GM21528 (cell line): ENCODE results near the gene MON2.
"Not testable (repeated sequence)": the region's sequence is repeated elsewhere in the genome, so short reads cannot be mapped to it uniquely, and the experiment has no call there.

Experiments used
- ATAC-seq: cut with Tn5 transposase; IDR thresholded peaks from one replicate; pipeline ENCODE4 v1.9.1; 2021; ENCODE audit warnings: mild to moderate bottlenecking, moderate library complexity; ENCODE audit not compliant: unreplicated experiment, low FRiP score

Gene MON2

GRCh38 chr12:62540354-62540753 is 73.7 kb downstream of the MON2 start:
- ATAC-seq, result no peak

- ATAC-seq, result no peak
These were observed 76.2 kb downstream of the MON2 start for GRCh38 chr12:62542814-62543213.

GRCh38 chr12:62543324-62543723 is 76.7 kb downstream of the MON2 start:
- no peak for ATAC-seq

GRCh38 chr12:62543741-62544140 is 77.1 kb downstream of the MON2 start:
- no peak for ATAC-seq

GRCh38 chr12:62552906-62553556 is 86.4 kb downstream of the MON2 start:
- no peak for ATAC-seq

GRCh38 chr12:62559366-62559765 is 92.7 kb downstream of the MON2 start:
- not testable (repeated sequence) for ATAC-seq

- ATAC-seq, result no peak
These were observed 96.2 kb downstream of the MON2 start for GRCh38 chr12:62562846-62563245.

GRCh38 chr12:62575036-62575435 is 108.4 kb downstream of the MON2 start:
- no peak for ATAC-seq

- no peak for ATAC-seq
These were observed 109.9 kb downstream of the MON2 start for GRCh38 chr12:62576503-62576902.

GRCh38 chr12:62578726-62579125 is 112.1 kb downstream of the MON2 start:
- no peak for ATAC-seq

GRCh38 chr12:62581288-62582064 is 114.8 kb downstream of the MON2 start:
- no peak for ATAC-seq

- no peak for ATAC-seq
These were observed 115.4 kb downstream of the MON2 start for GRCh38 chr12:62582065-62582366.

GRCh38 chr12:62584619-62585018 is 118.0 kb downstream of the MON2 start:
- ATAC-seq, result no peak

- ATAC-seq, result no peak
These were observed 120.2 kb downstream of the MON2 start for GRCh38 chr12:62586850-62587249.

- no peak for ATAC-seq
These were observed 122.3 kb downstream of the MON2 start for GRCh38 chr12:62588916-62589315.

GRCh38 chr12:62597253-62597652 is 130.6 kb downstream of the MON2 start:
- no peak for ATAC-seq

- no peak for ATAC-seq
These were observed 132.2 kb downstream of the MON2 start for GRCh38 chr12:62598846-62599245.

- ATAC-seq, result no peak
These were observed 133.3 kb downstream of the MON2 start for GRCh38 chr12:62599854-62600437.

GRCh38 chr12:62601765-62602164 is 135.1 kb downstream of the MON2 start:
- ATAC-seq, result no peak

GRCh38 chr12:62602255-62603060 is 135.8 kb downstream of the MON2 start:
- ATAC-seq, result peak; percentile 78
